ENCODE data around the gene P2RY6.
A peak's percentile ranks its signal among the peaks of the same experiment; 100 is the strongest.

Gene P2RY6

GRCh38 chr11:73237471-73238290 lies 34.5 kb upstream of the P2RY6 start:
- H3K9me3 ChIP-seq (ENCODE audit: control insufficient read depth, insufficient read depth, low read length) = no peaks in the 10 kb centered on the region
- WGBS (ENCODE audit: insufficient coverage, insufficient read length) = no CpG with 5 or more reads among the region's 10 CpGs
- no peaks in the 10 kb centered on the region for H3K36me3 ChIP-seq (ENCODE audit: control insufficient read depth, insufficient read depth, low read length)
- H3K27ac ChIP-seq (ENCODE audit: low read length) = no peak overlapping the region
- no peaks in the 10 kb centered on the region for H3K27me3 ChIP-seq (ENCODE audit: control insufficient read depth, insufficient read depth, low read length)
- no peaks in the 10 kb centered on the region; the same call in 1 of the 2 replicates for H3K4me1 ChIP-seq (ENCODE audit: control insufficient read depth, insufficient read depth, low read length)
- DNase-seq (ENCODE audit: low read depth, low spot score) = no peak
- no peak overlapping the region for H3K4me3 ChIP-seq (ENCODE audit: low read length)

GRCh38 chr11:73239111-73239521 lies 33.0 kb upstream of the P2RY6 start:
- H3K36me3 ChIP-seq (ENCODE audit: control insufficient read depth, insufficient read depth, low read length) = no peaks in the 10 kb centered on the region
- no peak overlapping the region for H3K4me3 ChIP-seq (ENCODE audit: low read length)
- no CpG with 5 or more reads among the region's 6 CpGs for WGBS (ENCODE audit: insufficient coverage, insufficient read length)
- H3K27ac ChIP-seq (ENCODE audit: low read length) = no peak overlapping the region
- no peaks in the 10 kb centered on the region for H3K9me3 ChIP-seq (ENCODE audit: control insufficient read depth, insufficient read depth, low read length)
- peaks cover 3% of the 10 kb centered on the region; the same call in 1 of the 2 replicates for H3K4me1 ChIP-seq (ENCODE audit: control insufficient read depth, insufficient read depth, low read length)
- no peaks in the 10 kb centered on the region for H3K27me3 ChIP-seq (ENCODE audit: control insufficient read depth, insufficient read depth, low read length)
- no peak for DNase-seq (ENCODE audit: low read depth, low spot score)

GRCh38 chr11:73239571-73240189 lies 32.5 kb upstream of the P2RY6 start:
- no peaks in the 10 kb centered on the region for H3K9me3 ChIP-seq (ENCODE audit: control insufficient read depth, insufficient read depth, low read length)
- DNase-seq (ENCODE audit: low read depth, low spot score) = no peak
- H3K27me3 ChIP-seq (ENCODE audit: control insufficient read depth, insufficient read depth, low read length) = no peaks in the 10 kb centered on the region
- H3K4me3 ChIP-seq (ENCODE audit: low read length) = no peak overlapping the region
- WGBS (ENCODE audit: insufficient coverage, insufficient read length) = no CpG with 5 or more reads among the region's 7 CpGs
- no peak overlapping the region for H3K27ac ChIP-seq (ENCODE audit: low read length)
- peaks cover 3% of the 10 kb centered on the region; the same call in 1 of the 2 replicates for H3K4me1 ChIP-seq (ENCODE audit: control insufficient read depth, insufficient read depth, low read length)
- no peaks in the 10 kb centered on the region for H3K36me3 ChIP-seq (ENCODE audit: control insufficient read depth, insufficient read depth, low read length)

- no peaks in the 10 kb centered on the region for H3K27me3 ChIP-seq (ENCODE audit: control insufficient read depth, insufficient read depth, low read length)
- H3K4me3 ChIP-seq (ENCODE audit: low read length) = no peak overlapping the region
- no peaks in the 10 kb centered on the region for H3K36me3 ChIP-seq (ENCODE audit: control insufficient read depth, insufficient read depth, low read length)
- DNase-seq (ENCODE audit: low read depth, low spot score) = no peak
- no peak overlapping the region for H3K27ac ChIP-seq (ENCODE audit: low read length)
- H3K4me1 ChIP-seq (ENCODE audit: control insufficient read depth, insufficient read depth, low read length) = peaks cover 3% of the 10 kb centered on the region; the same call in 1 of the 2 replicates
- WGBS (ENCODE audit: insufficient coverage, insufficient read length) = no CpG with 5 or more reads among the region's 4 CpGs
- H3K9me3 ChIP-seq (ENCODE audit: control insufficient read depth, insufficient read depth, low read length) = no peaks in the 10 kb centered on the region
Observed at GRCh38 chr11:73240190-73240781, 31.9 kb upstream of the P2RY6 start.

GRCh38 chr11:73241300-73241699 lies 30.8 kb upstream of the P2RY6 start:
- no peak for DNase-seq (ENCODE audit: low read depth, low spot score)
- WGBS (ENCODE audit: insufficient coverage, insufficient read length) = no CpG with 5 or more reads among the region's 4 CpGs
- H3K27ac ChIP-seq (ENCODE audit: low read length) = no peak overlapping the region
- H3K9me3 ChIP-seq (ENCODE audit: control insufficient read depth, insufficient read depth, low read length) = no peaks in the 10 kb centered on the region
- H3K4me3 ChIP-seq (ENCODE audit: low read length) = no peak overlapping the region
- no peaks in the 10 kb centered on the region for H3K27me3 ChIP-seq (ENCODE audit: control insufficient read depth, insufficient read depth, low read length)
- H3K4me1 ChIP-seq (ENCODE audit: control insufficient read depth, insufficient read depth, low read length) = peaks cover 4% of the 10 kb centered on the region
- H3K36me3 ChIP-seq (ENCODE audit: control insufficient read depth, insufficient read depth, low read length) = no peaks in the 10 kb centered on the region

GRCh38 chr11:73242251-73243092 lies 29.7 kb upstream of the P2RY6 start:
- peak; percentile 72 for DNase-seq (ENCODE audit: low read depth, low spot score)
- Histone ChIP-seq H3K4me3 (ENCODE audit: low read length) (peak overlapping the region; percentile 26; the same call in 1 of the 2 replicates), H3K36me3 (ENCODE audit: control insufficient read depth, insufficient read depth, low read length) (no peaks in the 10 kb centered on the region), H3K27ac (ENCODE audit: low read length) (no peak overlapping the region), H3K9me3 (ENCODE audit: control insufficient read depth, insufficient read depth, low read length) (no peaks in the 10 kb centered on the region), H3K4me1 (ENCODE audit: control insufficient read depth, insufficient read depth, low read length) (peaks cover 4% of the 10 kb centered on the region), H3K27me3 (ENCODE audit: control insufficient read depth, insufficient read depth, low read length) (no peaks in the 10 kb centered on the region)
- WGBS (ENCODE audit: insufficient coverage, insufficient read length) = no CpG with 5 or more reads among the region's 12 CpGs

- Histone ChIP-seq H3K27me3 (ENCODE audit: control insufficient read depth, insufficient read depth, low read length) (no peaks in the 10 kb centered on the region), H3K9me3 (ENCODE audit: control insufficient read depth, insufficient read depth, low read length) (no peaks in the 10 kb centered on the region), H3K4me1 (ENCODE audit: control insufficient read depth, insufficient read depth, low read length) (peaks cover 4% of the 10 kb centered on the region), H3K4me3 (ENCODE audit: low read length) (no peak overlapping the region), H3K27ac (ENCODE audit: low read length) (no peak overlapping the region), H3K36me3 (ENCODE audit: control insufficient read depth, insufficient read depth, low read length) (no peaks in the 10 kb centered on the region)
- DNase-seq (ENCODE audit: low read depth, low spot score) = no peak
- no CpG with 5 or more reads among the region's 8 CpGs for WGBS (ENCODE audit: insufficient coverage, insufficient read length)
Observed at GRCh38 chr11:73243093-73243485, 29.0 kb upstream of the P2RY6 start.

- DNase-seq (ENCODE audit: low read depth, low spot score) = no peak
- no CpG with 5 or more reads among the region's 4 CpGs for WGBS (ENCODE audit: insufficient coverage, insufficient read length)
- no peak overlapping the region for H3K27ac ChIP-seq (ENCODE audit: low read length)
Observed at GRCh38 chr11:73244589-73245240, 27.4 kb upstream of the P2RY6 start.

GRCh38 chr11:73245461-73245860 lies 26.7 kb upstream of the P2RY6 start:
- DNase-seq (ENCODE audit: low read depth, low spot score) = no peak
- no peak overlapping the region for H3K4me3 ChIP-seq (ENCODE audit: low read length)
- no CpG with 5 or more reads among the region's 6 CpGs for WGBS (ENCODE audit: insufficient coverage, insufficient read length)

More at GRCh38 chr11:73244589-73245240, 27.4 kb upstream of the P2RY6 start:
- Histone ChIP-seq H3K27me3 (ENCODE audit: control insufficient read depth, insufficient read depth, low read length) (no peaks in the 10 kb centered on the region), H3K4me3 (ENCODE audit: low read length) (no peak overlapping the region), H3K36me3 (ENCODE audit: control insufficient read depth, insufficient read depth, low read length) (no peaks in the 10 kb centered on the region), H3K4me1 (ENCODE audit: control insufficient read depth, insufficient read depth, low read length) (peaks cover 4% of the 10 kb centered on the region), H3K9me3 (ENCODE audit: control insufficient read depth, insufficient read depth, low read length) (no peaks in the 10 kb centered on the region)

More at GRCh38 chr11:73245461-73245860, 26.7 kb upstream of the P2RY6 start:
- Histone ChIP-seq H3K27me3 (ENCODE audit: control insufficient read depth, insufficient read depth, low read length) (no peaks in the 10 kb centered on the region), H3K4me1 (ENCODE audit: control insufficient read depth, insufficient read depth, low read length) (peaks cover 4% of the 10 kb centered on the region), H3K9me3 (ENCODE audit: control insufficient read depth, insufficient read depth, low read length) (no peaks in the 10 kb centered on the region), H3K27ac (ENCODE audit: low read length) (no peak overlapping the region), H3K36me3 (ENCODE audit: control insufficient read depth, insufficient read depth, low read length) (no peaks in the 10 kb centered on the region)

All from iPS DF 6.9 (cell line).